ENCODE data around the gene DDX24.

DDX24 gene

GRCh38 chr14:94113908-94114588, 33.0 kb upstream of the DDX24 start:
- DNase-seq (ENCODE audit: low spot score): no peak

GRCh38 chr14:94113490-94113889, 32.5 kb upstream of the DDX24 start:
- DNase-seq (ENCODE audit: low spot score): no peak

DNA sequence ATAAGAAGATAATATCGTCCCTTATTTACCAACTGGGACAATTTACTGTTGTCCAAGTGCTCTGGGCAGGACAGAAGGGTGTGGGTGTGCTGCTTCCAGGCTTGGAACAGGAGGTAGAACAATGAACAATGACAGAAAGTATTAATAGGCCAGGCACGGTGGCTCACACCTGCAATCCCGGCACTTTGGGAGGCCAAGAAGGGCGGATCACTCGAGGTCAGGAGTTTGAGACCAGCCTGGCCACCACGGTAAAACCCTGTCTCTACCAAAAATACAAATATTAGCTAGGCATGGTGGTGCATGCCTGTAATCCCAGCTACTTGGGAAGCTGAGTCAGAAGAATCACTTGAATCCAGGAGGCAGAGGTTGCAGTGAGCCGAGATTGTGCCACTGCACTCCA, 32.1 kb upstream of the DDX24 start:
- DNase-seq (ENCODE audit: low spot score): no peak

GRCh38 chr14:94112513-94113063, 31.6 kb upstream of the DDX24 start:
- no peak for DNase-seq (ENCODE audit: low spot score)

- DNase-seq (ENCODE audit: low spot score): no peak
These were observed 30.5 kb upstream of the DDX24 start for GRCh38 chr14:94111276-94112095.

GRCh38 chr14:94110552-94111181, 29.7 kb upstream of the DDX24 start, which contains the start of gene IFI27:
IFI27 (plus strand) TSS chr14:94110736.
- DNase-seq (ENCODE audit: low spot score): no peak

DNA sequence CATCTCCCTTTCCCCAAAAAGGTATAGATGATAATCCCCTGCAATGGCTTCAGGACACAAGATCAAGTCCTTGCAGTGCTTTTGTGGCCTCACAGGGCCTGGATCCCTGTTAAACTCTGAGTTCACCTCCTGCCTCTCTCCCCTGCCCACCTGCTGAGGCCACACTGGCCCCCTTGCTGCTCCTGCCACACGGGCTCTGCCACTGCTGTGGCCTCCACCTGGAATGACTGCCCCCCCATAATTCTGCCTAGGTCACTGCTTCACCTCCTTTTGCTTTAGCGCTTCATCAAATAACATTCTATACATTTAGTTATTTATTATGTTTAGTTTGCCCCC, 28.9 kb upstream of the DDX24 start:
- DNase-seq (ENCODE audit: low spot score): no peak

DNA sequence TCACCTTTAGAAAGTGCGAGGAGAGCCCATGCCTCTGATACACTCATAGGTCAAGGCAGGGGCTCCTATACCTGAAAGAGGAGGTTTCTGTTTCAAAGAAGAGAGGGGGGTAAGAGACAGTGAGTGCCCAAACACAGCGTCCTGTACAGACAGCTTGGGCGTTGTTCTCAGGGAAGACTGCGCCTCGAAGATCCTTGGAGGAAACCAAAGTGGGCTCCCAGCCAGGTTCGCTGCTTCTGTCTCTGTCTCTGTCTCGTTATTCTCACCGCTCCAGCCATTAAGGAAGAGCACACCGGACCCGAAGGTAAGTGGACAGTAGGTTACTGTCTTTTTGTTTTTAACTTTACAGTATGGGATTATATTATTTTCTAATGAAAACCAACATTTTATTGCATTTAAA, 23.7 kb upstream of the DDX24 start:
- no peak for DNase-seq (ENCODE audit: low spot score)

DNA sequence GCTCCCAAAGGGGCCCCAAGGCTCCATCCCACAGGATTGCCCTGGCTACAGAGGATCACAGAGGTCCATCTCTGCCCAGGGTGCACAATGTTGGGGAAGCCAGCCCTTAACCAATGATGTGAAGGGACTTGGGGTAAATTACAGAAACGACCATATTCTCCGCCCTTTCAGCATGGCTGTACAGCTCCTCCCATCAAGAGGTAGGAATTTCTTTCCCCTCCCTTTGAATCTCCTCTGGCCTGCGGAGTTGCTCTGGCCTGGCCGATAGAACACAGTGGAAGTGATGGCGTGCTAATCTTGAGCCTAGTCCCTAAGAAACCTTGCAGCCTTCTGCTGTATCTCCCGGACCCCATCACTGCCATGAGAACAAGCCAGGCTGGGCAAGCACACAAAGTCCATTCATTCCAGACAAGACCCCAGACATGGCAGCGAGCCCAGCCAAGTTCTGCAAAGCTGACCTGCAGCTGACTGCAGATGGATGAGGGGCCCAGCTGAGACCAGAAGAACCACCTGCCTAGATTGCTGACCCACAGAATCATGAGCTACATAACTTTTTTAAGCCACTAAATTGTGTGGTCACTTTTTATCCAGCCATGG, 22.6 kb upstream of the DDX24 start:
- DNase-seq (ENCODE audit: low spot score): no peak

- no peak for DNase-seq (ENCODE audit: low spot score)
These were observed 21.9 kb upstream of the DDX24 start for GRCh38 chr14:94102768-94103482.

DNA sequence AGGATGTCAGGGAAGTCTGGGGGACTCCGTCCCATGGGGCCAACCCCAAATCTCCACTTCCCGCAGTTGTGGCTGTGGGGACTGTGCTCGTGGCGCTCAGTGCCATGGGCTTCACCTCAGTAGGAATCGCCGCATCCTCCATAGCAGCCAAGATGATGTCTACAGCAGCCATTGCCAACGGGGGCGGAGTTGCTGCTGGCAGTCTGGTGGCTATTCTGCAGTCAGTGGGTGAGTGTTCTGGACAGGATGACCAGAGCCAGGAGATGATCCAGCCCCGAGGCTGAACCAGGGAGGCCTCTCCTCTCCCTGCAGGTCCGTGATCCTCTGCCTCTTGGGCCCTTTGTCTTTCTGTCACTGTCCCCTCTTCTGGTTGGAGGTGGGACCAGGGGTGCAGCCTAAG, 20.7 kb upstream of the DDX24 start:
- DNase-seq (ENCODE audit: low spot score): peak; percentile 59

- DNase-seq (ENCODE audit: low spot score): no peak
These were observed 19.8 kb upstream of the DDX24 start for GRCh38 chr14:94100847-94101246.

GRCh38 chr14:94099006-94099405, 18.0 kb upstream of the DDX24 start:
- no peak for DNase-seq (ENCODE audit: low spot score)

- no peak for DNase-seq (ENCODE audit: low spot score)
These were observed 17.5 kb upstream of the DDX24 start for GRCh38 chr14:94098326-94098992.

- no peak for DNase-seq (ENCODE audit: low spot score)
These were observed 16.1 kb upstream of the DDX24 start for GRCh38 chr14:94097091-94097490.

DNA sequence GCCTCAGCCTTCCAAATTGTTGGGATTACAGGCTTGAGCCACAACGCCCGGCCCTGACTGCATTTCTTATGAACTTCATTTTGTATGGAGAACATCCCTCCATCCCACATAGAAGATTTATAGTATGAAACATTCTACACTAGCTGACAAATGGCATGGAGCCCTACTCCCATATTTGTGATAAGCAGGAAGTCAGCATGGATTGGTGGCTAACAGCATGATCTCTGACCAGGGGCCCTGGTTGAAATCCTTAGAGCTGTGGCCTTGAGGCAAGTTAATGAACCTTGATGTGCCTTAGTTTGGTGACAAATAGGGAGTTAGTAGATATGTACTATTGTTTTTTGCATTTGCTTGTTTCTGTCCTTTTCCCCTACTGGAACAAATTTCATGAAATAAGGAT, 12.4 kb upstream of the DDX24 start:
- no peak for DNase-seq (ENCODE audit: low spot score)

GRCh38 chr14:94089479-94089878, 8.5 kb upstream of the DDX24 start:
- no peak for DNase-seq (ENCODE audit: low spot score)

DNA sequence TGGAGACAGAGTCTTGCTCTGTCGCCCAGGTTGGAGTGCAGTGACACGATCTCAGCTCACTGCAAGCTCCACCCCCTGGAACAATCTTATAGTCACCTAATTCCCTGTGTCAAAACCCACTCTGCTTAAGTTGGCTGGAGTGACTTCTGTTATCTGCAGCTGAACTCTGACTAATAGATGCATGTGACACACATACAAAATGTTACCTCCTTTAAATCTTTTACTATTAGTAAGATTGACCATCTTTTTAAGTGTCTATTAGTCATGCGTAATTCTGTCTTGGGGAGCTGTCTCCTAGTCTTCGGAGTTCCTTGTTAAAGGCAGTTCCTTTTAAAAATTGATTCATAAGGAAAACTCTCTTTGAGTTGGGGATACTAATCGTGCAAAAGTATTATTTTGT, 7.5 kb upstream of the DDX24 start:
- DNase-seq (ENCODE audit: low spot score): no peak

- DNase-seq (ENCODE audit: low spot score): no peak
These were observed 6.9 kb upstream of the DDX24 start for GRCh38 chr14:94087891-94088290.

GRCh38 chr14:94081386-94081820, 401 bp upstream of the DDX24 start:
- no peak for DNase-seq (ENCODE audit: low spot score)

Data from globus pallidus (tissue), 1 donor.